Epithelial cell of prostate (primary cell): ENCODE measurements around the gene LTBP1.

Experiments used
- DNase-seq: peaks from one replicate; pipeline ENCODE4 v3.0.0-alpha.2; 2011; ENCODE audit warnings: low read depth, low spot score
- H3K27ac ChIP-seq: fragments of 450-650 bp; 2 replicates; pipeline ENCODE4 v1.5.1; 2017; ENCODE audit warnings: mild to moderate bottlenecking

LTBP1 gene

GRCh38 chr2:33067598-33067997, 120.8 kb downstream of the LTBP1 start:
- DNase-seq = no peak
- no peak overlapping the region for H3K27ac ChIP-seq

GRCh38 chr2:33068261-33068660, 121.5 kb downstream of the LTBP1 start:
- peak overlapping the region; percentile 98 for H3K27ac ChIP-seq
- no peak for DNase-seq

GRCh38 chr2:33069894-33070651, 123.3 kb downstream of the LTBP1 start:
- DNase-seq = peak; percentile 96
- peak overlapping the region; percentile 98 for H3K27ac ChIP-seq

GRCh38 chr2:33071591-33071990, 124.8 kb downstream of the LTBP1 start:
- DNase-seq = no peak
- H3K27ac ChIP-seq = peak overlapping the region; percentile 98

- H3K27ac ChIP-seq = peak overlapping the region; percentile 98
- DNase-seq = no peak
These were observed 125.9 kb downstream of the LTBP1 start for GRCh38 chr2:33072614-33073013.

- peak; percentile 18 for DNase-seq
- H3K27ac ChIP-seq = peak overlapping the region; percentile 98
These were observed 126.3 kb downstream of the LTBP1 start for GRCh38 chr2:33073018-33073417.

GRCh38 chr2:33074197-33074596, 127.4 kb downstream of the LTBP1 start:
- H3K27ac ChIP-seq = no peak overlapping the region
- DNase-seq = no peak

- no peak for DNase-seq
- H3K27ac ChIP-seq = no peak overlapping the region
These were observed 130.6 kb downstream of the LTBP1 start for GRCh38 chr2:33077311-33077710.

- no peak overlapping the region for H3K27ac ChIP-seq
- DNase-seq = no peak
These were observed 131.1 kb downstream of the LTBP1 start for GRCh38 chr2:33077844-33078243.

- H3K27ac ChIP-seq = no peak overlapping the region
- no peak for DNase-seq
These were observed 134.9 kb downstream of the LTBP1 start for GRCh38 chr2:33081691-33082090.

GRCh38 chr2:33083699-33084387, 137.1 kb downstream of the LTBP1 start:
- DNase-seq = no peak
- no peak overlapping the region for H3K27ac ChIP-seq

GRCh38 chr2:33084433-33084832, 137.7 kb downstream of the LTBP1 start:
- no peak for DNase-seq
- no peak overlapping the region for H3K27ac ChIP-seq

GRCh38 chr2:33085646-33086045, 138.9 kb downstream of the LTBP1 start:
- DNase-seq = no peak
- H3K27ac ChIP-seq = no peak overlapping the region

GRCh38 chr2:33086400-33087015, 139.8 kb downstream of the LTBP1 start:
- H3K27ac ChIP-seq = peak overlapping the region; percentile 19
- peak; percentile 27 for DNase-seq

- DNase-seq = no peak
- no peak overlapping the region for H3K27ac ChIP-seq
These were observed 143.9 kb downstream of the LTBP1 start for GRCh38 chr2:33090553-33091134.

- H3K27ac ChIP-seq = no peak overlapping the region
- no peak for DNase-seq
These were observed 144.9 kb downstream of the LTBP1 start for GRCh38 chr2:33091541-33092123.

- DNase-seq = no peak
- H3K27ac ChIP-seq = no peak overlapping the region
These were observed 146.7 kb downstream of the LTBP1 start for GRCh38 chr2:33093283-33093993.

- no peak overlapping the region for H3K27ac ChIP-seq
- DNase-seq = no peak
These were observed 147.6 kb downstream of the LTBP1 start for GRCh38 chr2:33094303-33094702.

- DNase-seq = no peak
- H3K27ac ChIP-seq = no peak overlapping the region
These were observed 153.2 kb downstream of the LTBP1 start for GRCh38 chr2:33099989-33100388.

GRCh38 chr2:33100921-33101320, 154.2 kb downstream of the LTBP1 start:
- DNase-seq = no peak

More at GRCh38 chr2:33100921-33101320, 154.2 kb downstream of the LTBP1 start:
- no peak overlapping the region for H3K27ac ChIP-seq
